ENCODE results near the gene ALK. TPM values are rescaled to one million over a fixed set of nuclear protein-coding genes. Genes with fewer than 3 reads are reported as not detected.

Gene ALK
- total RNA-seq, 2 donors from 2014 or later: 0.13 to 0.46 TPM

DNA sequence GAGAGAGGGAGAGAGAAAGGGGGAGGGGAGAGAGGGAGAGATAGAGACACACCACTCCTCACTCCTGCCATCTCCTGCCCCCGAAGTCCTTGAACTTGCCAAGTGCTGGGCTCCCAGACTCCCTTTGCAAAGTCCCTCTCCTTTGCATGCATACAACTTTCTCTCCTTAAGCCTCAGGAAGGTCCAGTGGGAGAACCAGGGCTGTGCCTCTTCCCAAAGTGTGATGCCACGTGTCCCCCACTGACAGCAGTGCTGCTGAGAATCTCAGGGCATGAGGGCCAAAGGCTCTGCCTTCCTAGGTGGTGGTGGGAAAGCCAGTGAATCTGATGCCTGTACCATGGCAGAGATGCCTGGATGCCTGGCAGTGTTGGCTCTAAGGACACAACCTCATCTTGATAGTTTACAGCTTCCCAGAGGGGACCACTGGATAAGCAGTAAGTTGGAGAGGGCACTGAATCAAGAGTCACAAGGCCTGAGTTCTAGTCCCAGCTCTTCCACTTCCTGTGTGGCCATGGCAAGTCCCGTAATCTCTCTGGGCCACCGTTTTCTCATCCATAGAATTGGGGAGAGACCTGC lies 702.7 kb downstream of the ALK start:
- no peak overlapping the region for H3K9ac ChIP-seq (ENCODE audit: extremely low read depth, low read length, poor library complexity, severe bottlenecking)
- H3K4me3 ChIP-seq (ENCODE audit: low read length): no peak overlapping the region
- peaks cover 14% of the 10 kb centered on the region for H3K4me1 Mint-ChIP-seq
- H3K36me3 ChIP-seq (ENCODE audit: control insufficient read depth, insufficient read depth, low read length): no peaks in the 10 kb centered on the region
- no peaks in the 10 kb centered on the region for H3K4me1 ChIP-seq (ENCODE audit: control insufficient read depth, insufficient read depth, low read length)
- no peaks in the 10 kb centered on the region for H3K36me3 Mint-ChIP-seq (ENCODE audit: low read depth)
- no peaks in the 10 kb centered on the region for H3K9me3 Mint-ChIP-seq
- TF ChIP-seq, protein P1, sequence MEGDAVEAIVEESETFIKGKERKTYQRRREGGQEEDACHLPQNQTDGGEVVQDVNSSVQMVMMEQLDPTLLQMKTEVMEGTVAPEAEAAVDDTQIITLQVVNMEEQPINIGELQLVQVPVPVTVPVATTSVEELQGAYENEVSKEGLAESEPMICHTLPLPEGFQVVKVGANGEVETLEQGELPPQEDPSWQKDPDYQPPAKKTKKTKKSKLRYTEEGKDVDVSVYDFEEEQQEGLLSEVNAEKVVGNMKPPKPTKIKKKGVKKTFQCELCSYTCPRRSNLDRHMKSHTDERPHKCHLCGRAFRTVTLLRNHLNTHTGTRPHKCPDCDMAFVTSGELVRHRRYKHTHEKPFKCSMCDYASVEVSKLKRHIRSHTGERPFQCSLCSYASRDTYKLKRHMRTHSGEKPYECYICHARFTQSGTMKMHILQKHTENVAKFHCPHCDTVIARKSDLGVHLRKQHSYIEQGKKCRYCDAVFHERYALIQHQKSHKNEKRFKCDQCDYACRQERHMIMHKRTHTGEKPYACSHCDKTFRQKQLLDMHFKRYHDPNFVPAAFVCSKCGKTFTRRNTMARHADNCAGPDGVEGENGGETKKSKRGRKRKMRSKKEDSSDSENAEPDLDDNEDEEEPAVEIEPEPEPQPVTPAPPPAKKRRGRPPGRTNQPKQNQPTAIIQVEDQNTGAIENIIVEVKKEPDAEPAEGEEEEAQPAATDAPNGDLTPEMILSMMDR (conservative IDR thresholded peaks at IDR 0.05): no peak
- H3K27me3 Mint-ChIP-seq (ENCODE audit: insufficient read depth): peaks cover 16% of the 10 kb centered on the region
- no peak overlapping the region for H3K27ac Mint-ChIP-seq
- no peak overlapping the region for H3K27ac ChIP-seq (ENCODE audit: low read depth, low read length)
- 84 to 93% methylated on average over 2 to 4 of the region's 4 CpGs for WGBS, 2 experiments (ENCODE audit: insufficient coverage in 1 of 2, insufficient read length in 1 of 2)
- DNase-seq: peak; percentile 28
- no peaks in the 10 kb centered on the region for H3K9me3 ChIP-seq (ENCODE audit: control insufficient read depth, low read length)
- no peak overlapping the region for H3K4me3 Mint-ChIP-seq
- H3K27me3 ChIP-seq (ENCODE audit: control insufficient read depth, insufficient read depth, low read length, poor library complexity, severe bottlenecking): no peaks in the 10 kb centered on the region

DNA sequence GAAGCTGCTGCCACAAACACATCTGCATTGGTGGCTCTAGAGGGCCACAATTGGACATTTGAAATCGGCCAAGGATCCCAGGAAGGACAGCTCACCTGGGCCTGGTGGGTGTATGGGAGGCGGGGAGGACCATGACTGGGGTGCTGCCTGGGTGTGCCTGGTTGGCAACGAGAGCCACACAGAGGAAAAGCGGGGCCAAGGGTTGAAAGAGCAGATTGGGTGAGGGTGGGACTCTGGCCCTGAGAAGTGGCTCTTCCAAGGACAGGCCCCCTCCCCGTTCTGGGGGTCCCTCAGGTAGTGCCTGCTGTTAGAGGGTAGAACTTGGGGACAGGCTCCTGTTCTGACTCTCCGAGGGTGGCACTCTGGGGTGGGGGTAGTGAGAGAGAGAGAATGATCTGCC lies 703.3 kb downstream of the ALK start:
- DNase-seq: peak; percentile 14
- Mint-ChIP-seq H3K36me3 (ENCODE audit: low read depth) (no peaks in the 10 kb centered on the region), H3K4me1 (peaks cover 15% of the 10 kb centered on the region), H3K27ac (no peak overlapping the region), H3K9me3 (no peaks in the 10 kb centered on the region), H3K27me3 (ENCODE audit: insufficient read depth) (peaks cover 16% of the 10 kb centered on the region), H3K4me3 (no peak overlapping the region)
- H3K27ac ChIP-seq (ENCODE audit: low read depth, low read length): no peak overlapping the region
- no peaks in the 10 kb centered on the region for H3K27me3 ChIP-seq (ENCODE audit: control insufficient read depth, insufficient read depth, low read length, poor library complexity, severe bottlenecking)
- TF ChIP-seq, protein P1 (conservative IDR thresholded peaks at IDR 0.05): no peak
- no peak overlapping the region for H3K4me3 ChIP-seq (ENCODE audit: low read length)
- H3K9me3 ChIP-seq (ENCODE audit: control insufficient read depth, low read length): no peaks in the 10 kb centered on the region
- no peaks in the 10 kb centered on the region for H3K4me1 ChIP-seq (ENCODE audit: control insufficient read depth, insufficient read depth, low read length)
- 82 to 95% methylated on average over 3 to 6 of the region's 6 CpGs for WGBS, 2 experiments (ENCODE audit: insufficient coverage in 1 of 2, insufficient read length in 1 of 2)
- H3K9ac ChIP-seq (ENCODE audit: extremely low read depth, low read length, poor library complexity, severe bottlenecking): no peak overlapping the region
- no peaks in the 10 kb centered on the region for H3K36me3 ChIP-seq (ENCODE audit: control insufficient read depth, insufficient read depth, low read length)

DNA sequence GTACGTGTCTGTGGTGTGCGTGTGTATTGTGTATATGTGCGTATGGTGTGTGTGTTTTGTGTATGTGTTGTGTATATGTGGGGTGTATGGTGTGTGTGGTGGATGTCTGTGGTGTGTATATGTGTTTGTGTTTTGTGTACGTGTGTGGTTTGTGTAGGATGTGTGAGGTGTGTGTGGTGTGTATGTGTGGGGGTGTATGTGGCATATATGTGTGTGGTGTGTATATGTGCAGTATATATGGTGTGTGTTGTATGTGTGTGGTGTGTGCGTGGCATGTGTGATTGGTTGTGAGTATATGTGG lies 704.8 kb downstream of the ALK start:
- no peaks in the 10 kb centered on the region for H3K36me3 Mint-ChIP-seq (ENCODE audit: low read depth)
- Histone ChIP-seq H3K36me3 (ENCODE audit: control insufficient read depth, insufficient read depth, low read length) (no peaks in the 10 kb centered on the region), H3K4me3 (ENCODE audit: low read length) (no peak overlapping the region), H3K9ac (ENCODE audit: extremely low read depth, low read length, poor library complexity, severe bottlenecking) (no peak overlapping the region), H3K4me1 (ENCODE audit: control insufficient read depth, insufficient read depth, low read length) (no peaks in the 10 kb centered on the region), H3K9me3 (ENCODE audit: control insufficient read depth, low read length) (no peaks in the 10 kb centered on the region), H3K27me3 (ENCODE audit: control insufficient read depth, insufficient read depth, low read length, poor library complexity, severe bottlenecking) (no peaks in the 10 kb centered on the region), H3K27ac (ENCODE audit: low read depth, low read length) (no peak overlapping the region)
- no peak overlapping the region for H3K27ac Mint-ChIP-seq
- peaks cover 16% of the 10 kb centered on the region for H3K27me3 Mint-ChIP-seq (ENCODE audit: insufficient read depth)
- DNase-seq: no peak
- 95 to 100% methylated on average over 1 to 5 of the region's 5 CpGs for WGBS, 2 experiments (ENCODE audit: insufficient coverage in 1 of 2, insufficient read length in 1 of 2)
- TF ChIP-seq, protein P1 (conservative IDR thresholded peaks at IDR 0.05): no peak
- H3K9me3 Mint-ChIP-seq: no peaks in the 10 kb centered on the region
- peaks cover 15% of the 10 kb centered on the region for H3K4me1 Mint-ChIP-seq
- H3K4me3 Mint-ChIP-seq: no peak overlapping the region
